H1 (cell line): Measurements from ENCODE around the gene RAD18. TPM values are rescaled to one million over a fixed set of nuclear protein-coding genes. Genes with fewer than 3 reads are reported as not detected.

Experiments used
- CTCF ChIA-PET: fragments of 300-600 bp; sonication (Branson Sonifier 250); formaldehyde crosslinking; loops from one replicate; lab custom pipeline; 2021; ENCODE audit not compliant: partially characterized antibody; lab: Charles Lee
- POLR2A ChIA-PET: fragments of 300-600 bp; sonication (Branson Sonifier 250); formaldehyde crosslinking; loops from one replicate; lab custom pipeline; 2021; ENCODE audit warnings: inconsistent platforms; ENCODE audit not compliant: partially characterized antibody; lab: Charles Lee
- DNase-seq, 2 experiments: peaks; one replicate each; pipeline versions ENCODE4 v3.0.0 to v3.0.0-alpha.2; 2010 to 2022; ENCODE audit warnings: low spot score in 2 of 2, low read depth in 1 of 2, mixed read lengths in 1 of 2
- FAIRE-seq: peaks from 2 replicates; lab custom pipeline; 2011; peaks lifted over from hg19 to GRCh38; lab: Jason Lieb, UNC
- H2AFZ ChIP-seq: 2 replicates; pipeline ENCODE4 v1.8.1; 2012; ENCODE audit warnings: low read length, inconsistent platforms
- H2AK5ac ChIP-seq: 2 replicates; pipeline ENCODE4 v1.6.1; 2013; ENCODE audit warnings: low read depth, low read length
- H2BK120ac ChIP-seq: replicated peaks from 2 replicates; pipeline ENCODE3; 2013; ENCODE audit warnings: low read depth, low read length, inconsistent platforms
- H2BK12ac ChIP-seq: 2 replicates; pipeline ENCODE4 v1.6.1; 2013; ENCODE audit warnings: low read depth, low read length
- H2BK15ac ChIP-seq: 2 replicates; pipeline ENCODE4 v1.6.1; 2013; ENCODE audit warnings: low read length
- H2BK20ac ChIP-seq: 2 replicates; pipeline ENCODE4 v1.6.1; 2013; ENCODE audit warnings: low read length
- H2BK5ac ChIP-seq: 2 replicates; pipeline ENCODE4 v1.6.1; 2013; ENCODE audit warnings: low read depth, low read length
- H3K14ac ChIP-seq: 2 replicates; pipeline ENCODE4 v1.6.1; 2013; ENCODE audit warnings: inconsistent platforms; ENCODE audit not compliant: insufficient read length
- H3K18ac ChIP-seq: 2 replicates; pipeline ENCODE4 v1.6.1; 2013; ENCODE audit warnings: low read length; ENCODE audit errors: extremely low read depth
- H3K23ac ChIP-seq: 2 replicates; pipeline ENCODE4 v1.6.1; 2013; ENCODE audit warnings: inconsistent platforms; ENCODE audit not compliant: insufficient read length
- H3K23me2 ChIP-seq: 2 replicates; pipeline ENCODE4 v1.6.1; 2013; ENCODE audit warnings: low read depth, low read length
- H3K27ac ChIP-seq: 2 replicates; pipeline ENCODE4 v1.6.1; 2011; ENCODE audit warnings: low read depth, low read length, inconsistent platforms
- H3K27me3 ChIP-seq, 4 experiments: replicated peaks in 1 of 4; 1 replicate in 1 of 4; 2 replicates in 3 of 4; pipeline versions ENCODE4 v1.6.1 to v1.8.1; 2011 to 2013; ENCODE audit warnings: low read length in 3 of 4, mild to moderate bottlenecking in 3 of 4, inconsistent platforms in 2 of 4, mixed read lengths in 2 of 4, moderate library complexity in 1 of 4; ENCODE audit not compliant: control insufficient read depth in 3 of 4, insufficient read depth in 3 of 4; ENCODE audit errors: extremely low read depth in 1 of 4
- H3K36me3 ChIP-seq, 4 experiments: 2 replicates each; pipeline versions ENCODE4 v1.6.1 to v1.8.1; 2011 to 2013; ENCODE audit warnings: mild to moderate bottlenecking in 4 of 4, low read length in 3 of 4, moderate library complexity in 2 of 4, control low read depth in 1 of 4, inconsistent platforms in 1 of 4; ENCODE audit not compliant: insufficient read depth in 4 of 4, control insufficient read depth in 2 of 4
- H3K4ac ChIP-seq: replicated peaks from 2 replicates; pipeline ENCODE3; 2013; ENCODE audit warnings: low read length, low read depth, mixed read lengths, inconsistent platforms; ENCODE audit not compliant: insufficient read length
- H3K4me1 ChIP-seq, 4 experiments: replicated peaks in 1 of 4; 1 replicate in 1 of 4; 2 replicates in 3 of 4; pipeline versions ENCODE4 v1.6.1 to v1.8.1; 2011 to 2013; ENCODE audit warnings: low read length in 3 of 4, inconsistent platforms in 2 of 4, mixed read lengths in 1 of 4; ENCODE audit not compliant: insufficient read depth in 4 of 4, control insufficient read depth in 3 of 4
- H3K4me2 ChIP-seq, 2 experiments: 2 replicates each; pipeline versions ENCODE4 v1.6.1 to v1.8.1; 2011 to 2013; ENCODE audit warnings: low read depth in 2 of 2, low read length in 2 of 2, control low read depth in 1 of 2, inconsistent platforms in 1 of 2, mild to moderate bottlenecking in 1 of 2; ENCODE audit not compliant: insufficient read depth in 1 of 2
- H3K4me3 ChIP-seq, 4 experiments: fragments of 200-600, 300-600 bp in 1 of 4; sonication (generic), shearing (Covaris generic), sonication (Bioruptor Twin) in 1 of 4; 2 replicates each; pipeline versions ENCODE4 v1.5.1 to v1.8.1; 2011 to 2016; ENCODE audit warnings: low read length in 4 of 4, low read depth in 3 of 4, control low read depth in 2 of 4, inconsistent platforms in 2 of 4, mild to moderate bottlenecking in 2 of 4, mixed read lengths in 1 of 4, moderate library complexity in 1 of 4; ENCODE audit not compliant: insufficient read depth in 2 of 4; ENCODE audit errors: extremely low read depth in 1 of 4
- H3K56ac ChIP-seq: replicated peaks from 2 replicates; pipeline ENCODE3; 2013; ENCODE audit warnings: low read depth, mild to moderate bottlenecking, mixed read lengths, low read length, inconsistent platforms; ENCODE audit not compliant: insufficient read length
- H3K79me1 ChIP-seq: 2 replicates; pipeline ENCODE4 v1.6.1; 2013; ENCODE audit warnings: low read depth, low read length, control low read depth
- H3K79me2 ChIP-seq, 2 experiments: 2 replicates each; pipeline versions ENCODE4 v1.6.1 to v1.8.1; 2012 to 2013; ENCODE audit warnings: low read length in 2 of 2, mild to moderate bottlenecking in 2 of 2, inconsistent platforms in 1 of 2; ENCODE audit not compliant: insufficient read depth in 2 of 2, control insufficient read depth in 1 of 2
- H3K9ac ChIP-seq, 4 experiments: replicated peaks in 1 of 4; 1 replicate in 1 of 4; 2 replicates in 3 of 4; pipeline versions ENCODE4 v1.6.1 to v1.8.1; 2011 to 2013; ENCODE audit warnings: low read depth in 3 of 4, low read length in 3 of 4, control low read depth in 2 of 4, mild to moderate bottlenecking in 2 of 4, moderate library complexity in 2 of 4, inconsistent platforms in 1 of 4; ENCODE audit errors: extremely low read depth in 1 of 4
- H3K9me3 ChIP-seq, 2 experiments: 2 replicates each; pipeline versions ENCODE4 v1.6.1 to v1.8.1; 2012 to 2013; ENCODE audit warnings: mild to moderate bottlenecking in 2 of 2, moderate library complexity in 2 of 2, control low read depth in 1 of 2, inconsistent platforms in 1 of 2, low read depth in 1 of 2, low read length in 1 of 2, mixed read lengths in 1 of 2; ENCODE audit not compliant: insufficient read depth in 2 of 2
- H4K20me1 ChIP-seq, 2 experiments: replicated peaks in 1 of 2; 2 replicates each; pipeline versions ENCODE3 to v1.8.1; 2011 to 2013; ENCODE audit warnings: inconsistent platforms in 2 of 2, low read length in 2 of 2, mild to moderate bottlenecking in 1 of 2; ENCODE audit not compliant: insufficient read depth in 2 of 2, control insufficient read depth in 1 of 2
- H4K5ac ChIP-seq: 2 replicates; pipeline ENCODE4 v1.6.1; 2013; ENCODE audit warnings: low read length, low read depth, mixed read lengths, inconsistent platforms; ENCODE audit not compliant: insufficient read length
- H4K8ac ChIP-seq: 2 replicates; pipeline ENCODE4 v1.8.0; 2013; ENCODE audit warnings: mild to moderate bottlenecking, moderate library complexity, low read length, inconsistent platforms; ENCODE audit not compliant: insufficient read depth; ENCODE audit errors: extremely low read depth
- H4K91ac ChIP-seq: replicated peaks from 2 replicates; pipeline ENCODE3; 2013; ENCODE audit warnings: low read length, mixed read lengths, inconsistent platforms; ENCODE audit not compliant: insufficient read length
- GTF2F1 ChIP-seq: IDR thresholded peaks from 2 replicates; pipeline ENCODE4 v1.6.1; 2012; ENCODE audit warnings: low read depth, low read length, improper control_type of control experiment, borderline replicate concordance
- HDAC6 ChIP-seq: IDR thresholded peaks from one replicate; pipeline ENCODE4 v1.7.1; 2012; ENCODE audit warnings: low read depth, mild to moderate bottlenecking, inconsistent platforms, low read length, moderate library complexity
- NANOG ChIP-seq: IDR thresholded peaks from 2 replicates; pipeline ENCODE4 v1.6.1; 2011; ENCODE audit warnings: low read length, low read depth, mild to moderate bottlenecking, inconsistent platforms; ENCODE audit not compliant: insufficient read depth, poor library complexity, severe bottlenecking
- RNF2 ChIP-seq: fragments of 200-900, 300-1000 bp; sonication (generic); IDR thresholded peaks from 2 replicates; pipeline ENCODE4 v1.7.1; 2016; ENCODE audit warnings: borderline replicate concordance, low read depth, mild to moderate bottlenecking, antibody characterized with exemption, low read length; ENCODE audit not compliant: poor library complexity, severe bottlenecking; ENCODE audit errors: missing control alignments
- TAF1 ChIP-seq: IDR thresholded peaks from 2 replicates; pipeline ENCODE4 v1.6.1; 2011; ENCODE audit warnings: mild to moderate bottlenecking, low read depth, low read length
- WGBS, 2 experiments: shearing (Covaris generic) in 1 of 2; methylation state at CpG; one replicate each; pipeline versions ENCODE4 v1.1.6 to v1.1.7; 2013 to 2015; ENCODE audit warnings: low lambda C conversion rate in 2 of 2, mixed read lengths in 2 of 2, inconsistent platforms in 1 of 2, low coverage in 1 of 2, missing lambda C conversion rate in 1 of 2; ENCODE audit not compliant: insufficient replicate concordance in 2 of 2, insufficient coverage in 1 of 2, insufficient read length in 1 of 2; ENCODE audit errors: extremely low coverage in 1 of 2, missing lambda C conversion rate in 1 of 2; 5-methylcytosine and 5-hydroxymethylcytosine counted together
- polyA plus RNA-seq, 7 experiments: library from polyadenylated mRNA; depleted of rRNA in 3 of 7; stranded (reverse) in 5 of 7; unstranded in 2 of 7; fragments of >200 nt in 5 of 7; fragments of 200-250 nt in 2 of 7; gene quantifications; 1 replicate in 5 of 7; 2 replicates in 1 of 7; 4 replicates in 1 of 7; pipeline versions ENCODE4 v1.2.1 to v1.2.3, GENCODE V29; 2011 to 2013; ENCODE audit warnings: missing spikeins in 2 of 7, mixed read lengths in 2 of 7
- total RNA-seq: library from RNA; stranded (reverse); fragmentation: NEBNext Ultra II Directional; extraction: Animal tissue kit (Norgen Biotek cat#: 25700); gene quantifications from 2 replicates; pipeline ENCODE4 v1.2.1, GENCODE V29; 2021
- TF ChIP-seq, protein P1 (sequence below): IDR thresholded peaks from 2 replicates; pipeline ENCODE4 v1.6.1; 2012; ENCODE audit warnings: inconsistent platforms

Gene RAD18
- total and polyA plus RNA-seq, 2 of the 8 experiments (the other 6 are each of a cell fraction or from before 2014, with no cell fraction given) = 13.0 to 23.2 TPM

DNA sequence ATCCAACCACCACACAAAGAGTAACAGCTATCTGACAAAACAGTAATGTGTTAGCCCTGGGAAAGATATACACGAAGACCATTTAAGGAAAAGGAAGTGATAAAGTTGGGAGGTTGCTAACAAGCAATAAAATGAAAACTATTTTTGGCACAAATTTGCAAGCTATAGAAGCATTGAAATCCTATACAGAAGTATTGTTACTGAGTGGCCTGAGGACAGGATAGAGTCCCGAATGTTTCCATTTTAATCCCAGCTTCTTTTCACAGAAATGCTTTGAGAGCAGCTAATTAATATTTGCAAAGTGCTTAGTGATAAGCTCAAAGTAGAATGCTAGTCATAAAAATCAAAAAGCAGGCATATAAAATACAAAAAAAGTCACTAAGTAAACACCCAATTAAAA, 51.5 kb downstream of the RAD18 start:
- no peak overlapping the region for H3K4me3 ChIP-seq
- H3K23ac ChIP-seq = no peak overlapping the region
- no peak overlapping the region for H2BK120ac ChIP-seq
- POLR2A ChIA-PET = no interaction called here
- CTCF ChIA-PET = interaction anchor here (0.8 kb wide), 1 partner anchor 156 kb away, joined by 3 read pairs; no protein-coding TSS in a partner anchor
- no peaks in the 10 kb centered on the region for H3K23me2 ChIP-seq
- H2AK5ac ChIP-seq = no peak overlapping the region
- H4K20me1 ChIP-seq = no peaks in the 10 kb centered on the region
- no peaks in the 10 kb centered on the region for H3K79me1 ChIP-seq
- H3K4me1 ChIP-seq = no peaks in the 10 kb centered on the region
- H3K4me2 ChIP-seq = no peak overlapping the region
- H3K27me3 ChIP-seq = no peaks in the 10 kb centered on the region
- DNase-seq = no peak
- no peak overlapping the region for H4K5ac ChIP-seq
- H3K14ac ChIP-seq = no peak overlapping the region
- no peak overlapping the region for H2BK20ac ChIP-seq
- 77% methylated on average over 2 of the region's 2 CpGs; no CpG with 5 or more reads in 1 of the 2 experiments for WGBS, 2 experiments
- no peak overlapping the region for H3K18ac ChIP-seq
- no peak overlapping the region for H4K8ac ChIP-seq
- H3K36me3 ChIP-seq = peaks cover 0 to 8% (median under 1%) of the 10 kb centered on the region in 4 experiments; a peak in 4 of 8 replicates
- H3K9ac ChIP-seq = no peak overlapping the region
- H2AFZ ChIP-seq = no peak overlapping the region
- no peak for FAIRE-seq
- no peak overlapping the region for H2BK15ac ChIP-seq
- H3K79me2 ChIP-seq = no peaks in the 10 kb centered on the region
- H4K91ac ChIP-seq = no peak overlapping the region
- no peak overlapping the region for H2BK5ac ChIP-seq
- no peaks in the 10 kb centered on the region for H3K9me3 ChIP-seq
- TF ChIP-seq GTF2F1 (no peak), NANOG (no peak), TAF1 (no peak), RNF2 (no peak), HDAC6 (no peak)
- TF ChIP-seq, protein P1, sequence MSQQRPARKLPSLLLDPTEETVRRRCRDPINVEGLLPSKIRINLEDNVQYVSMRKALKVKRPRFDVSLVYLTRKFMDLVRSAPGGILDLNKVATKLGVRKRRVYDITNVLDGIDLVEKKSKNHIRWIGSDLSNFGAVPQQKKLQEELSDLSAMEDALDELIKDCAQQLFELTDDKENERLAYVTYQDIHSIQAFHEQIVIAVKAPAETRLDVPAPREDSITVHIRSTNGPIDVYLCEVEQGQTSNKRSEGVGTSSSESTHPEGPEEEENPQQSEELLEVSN = no peak
- H3K56ac ChIP-seq = no peak overlapping the region
- H3K27ac ChIP-seq = no peak overlapping the region
- no peak overlapping the region for H3K4ac ChIP-seq
- no peak overlapping the region for H2BK12ac ChIP-seq
